GDM1 (cell line): ENCODE data around the gene PAXX.
A peak's percentile ranks its signal among the peaks of the same experiment; 100 is the strongest.

Source experiments
- DNase-seq: peaks from one replicate; lab custom pipeline; 2025; lab: John Stamatoyannopoulos, UW

The PAXX gene

GRCh38 chr9:136991993-136992818, at the start of gene PAXX:
PAXX (plus strand) TSS chr9:136992422; CDS start chr9:136992444, 22 bp downstream.
- peak; percentile 82 for DNase-seq

GRCh38 chr9:136942881-136943230, 49.4 kb upstream of the PAXX start:
- DNase-seq = no peak

- DNase-seq = no peak
Observed at GRCh38 chr9:136943291-136944211, 48.7 kb upstream of the PAXX start.

- DNase-seq = no peak
Observed at GRCh38 chr9:136944212-136944518, 48.1 kb upstream of the PAXX start.

GRCh38 chr9:136944519-136945332, 47.5 kb upstream of the PAXX start, which contains the start of the genes C8G and FBXW5:
C8G (plus strand) TSS chr9:136945243; CDS start chr9:136945321, 78 bp downstream.
FBXW5 (minus strand) TSS chr9:136944738; CDS start chr9:136944083, 655 bp downstream.
- DNase-seq = peak; percentile 93

GRCh38 chr9:136945333-136946227, 46.6 kb upstream of the PAXX start:
- DNase-seq = no peak

- no peak for DNase-seq
Observed at GRCh38 chr9:136946228-136947027, 45.8 kb upstream of the PAXX start.

GRCh38 chr9:136947028-136947891, 45.0 kb upstream of the PAXX start:
- DNase-seq = no peak

GRCh38 chr9:136947955-136948510, 44.2 kb upstream of the PAXX start:
- peak; percentile 16 for DNase-seq

- no peak for DNase-seq
Observed at GRCh38 chr9:136949239-136949816, 42.9 kb upstream of the PAXX start.

GRCh38 chr9:136949817-136950655, 42.2 kb upstream of the PAXX start:
- peak; percentile 84 for DNase-seq

- DNase-seq = no peak
Observed at GRCh38 chr9:136950656-136951276, 41.5 kb upstream of the PAXX start.

- DNase-seq = no peak
Observed at GRCh38 chr9:136951541-136952320, 40.5 kb upstream of the PAXX start, which contains the start of gene LCN12. LCN12 (plus strand) TSS chr9:136952273; CDS start chr9:136952328, 55 bp downstream.

- no peak for DNase-seq
Observed at GRCh38 chr9:136952321-136952850, 39.8 kb upstream of the PAXX start.

GRCh38 chr9:136952876-136953770, 39.1 kb upstream of the PAXX start:
- DNase-seq = no peak
